ENCODE data around the gene RAB3C. TPM values are rescaled to one million over a fixed set of nuclear protein-coding genes. Genes with fewer than 3 reads are reported as not detected.

Gene RAB3C
- total RNA-seq, 2 donors from 2014 or later: not detected

DNA sequence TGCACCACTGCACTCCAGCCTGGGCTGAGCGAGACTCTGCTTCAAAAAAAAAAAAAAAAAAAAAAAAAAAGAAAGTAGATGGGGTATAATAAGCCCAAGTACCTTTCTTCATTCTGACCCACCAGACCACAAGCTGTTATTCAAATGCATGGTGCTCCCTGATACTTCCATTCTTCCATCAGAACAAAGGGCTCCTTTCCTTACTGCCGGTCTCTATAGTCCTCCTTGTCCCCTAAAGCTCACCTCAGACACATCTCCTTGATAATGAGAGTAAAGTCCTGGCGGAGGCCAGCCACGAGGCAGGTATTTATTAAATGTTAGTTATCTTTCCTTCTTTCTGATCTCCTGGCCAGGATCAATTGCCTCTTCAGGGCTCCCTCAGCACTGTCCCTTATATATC, 162.5 kb downstream of the RAB3C start:
- Mint-ChIP-seq H3K4me3 (no peak overlapping the region), H3K27ac (no peak overlapping the region), H3K9me3 (no peaks in the 10 kb centered on the region), H3K4me1 (no peaks in the 10 kb centered on the region), H3K36me3 (ENCODE audit: low read depth) (no peaks in the 10 kb centered on the region), H3K27me3 (peaks cover 11% of the 10 kb centered on the region)
- ATAC-seq (replicated peaks): no peak

DNA sequence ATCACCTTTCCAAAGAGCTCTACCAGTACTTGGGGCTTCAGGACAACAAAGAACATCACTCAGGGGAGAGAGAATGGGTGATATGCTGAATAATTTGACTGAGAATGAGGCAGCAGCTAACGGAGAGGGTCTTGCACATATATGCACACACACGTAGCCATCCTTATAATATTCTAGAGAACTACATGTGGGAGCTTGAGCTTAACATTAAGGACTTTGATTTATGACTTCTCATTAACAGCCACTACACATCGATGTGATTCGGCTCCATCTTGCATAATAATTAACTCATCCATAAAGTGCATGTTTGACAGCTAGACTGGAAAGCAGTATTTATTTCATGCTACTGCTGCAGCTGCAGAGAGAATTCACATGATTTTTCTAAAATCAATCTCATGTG, 163.4 kb downstream of the RAB3C start:
- ATAC-seq (replicated peaks): no peak
- Mint-ChIP-seq H3K4me3 (no peak overlapping the region), H3K4me1 (peaks cover 4% of the 10 kb centered on the region), H3K27me3 (peaks cover 13% of the 10 kb centered on the region), H3K36me3 (ENCODE audit: low read depth) (no peaks in the 10 kb centered on the region), H3K27ac (no peak overlapping the region), H3K9me3 (no peaks in the 10 kb centered on the region)

DNA sequence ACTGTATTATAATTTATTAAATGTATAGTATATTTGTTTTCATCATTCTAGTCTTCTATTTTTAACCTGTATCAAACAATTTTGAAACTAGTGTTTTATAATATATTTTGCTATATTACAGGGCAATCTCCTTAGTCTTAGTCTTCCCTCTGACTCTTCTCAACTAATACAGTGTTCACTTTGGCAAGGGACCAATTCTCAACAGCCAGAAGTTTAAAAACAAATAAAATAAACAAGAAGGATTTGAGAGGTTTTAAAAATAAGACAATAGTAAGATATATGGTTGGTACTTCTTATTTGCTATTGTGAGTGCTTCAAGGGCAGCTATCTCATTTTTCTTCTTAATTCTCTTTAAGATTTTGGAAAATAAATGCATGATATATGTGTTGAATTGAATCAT, 167.2 kb downstream of the RAB3C start:
- peaks cover 7% of the 10 kb centered on the region for H3K27me3 Mint-ChIP-seq
- ATAC-seq (replicated peaks): no peak
- H3K27ac Mint-ChIP-seq: no peak overlapping the region
- peaks cover 6% of the 10 kb centered on the region for H3K4me1 Mint-ChIP-seq
- no peaks in the 10 kb centered on the region for H3K36me3 Mint-ChIP-seq (ENCODE audit: low read depth)
- no peaks in the 10 kb centered on the region for H3K9me3 Mint-ChIP-seq
- no peak overlapping the region for H3K4me3 Mint-ChIP-seq

DNA sequence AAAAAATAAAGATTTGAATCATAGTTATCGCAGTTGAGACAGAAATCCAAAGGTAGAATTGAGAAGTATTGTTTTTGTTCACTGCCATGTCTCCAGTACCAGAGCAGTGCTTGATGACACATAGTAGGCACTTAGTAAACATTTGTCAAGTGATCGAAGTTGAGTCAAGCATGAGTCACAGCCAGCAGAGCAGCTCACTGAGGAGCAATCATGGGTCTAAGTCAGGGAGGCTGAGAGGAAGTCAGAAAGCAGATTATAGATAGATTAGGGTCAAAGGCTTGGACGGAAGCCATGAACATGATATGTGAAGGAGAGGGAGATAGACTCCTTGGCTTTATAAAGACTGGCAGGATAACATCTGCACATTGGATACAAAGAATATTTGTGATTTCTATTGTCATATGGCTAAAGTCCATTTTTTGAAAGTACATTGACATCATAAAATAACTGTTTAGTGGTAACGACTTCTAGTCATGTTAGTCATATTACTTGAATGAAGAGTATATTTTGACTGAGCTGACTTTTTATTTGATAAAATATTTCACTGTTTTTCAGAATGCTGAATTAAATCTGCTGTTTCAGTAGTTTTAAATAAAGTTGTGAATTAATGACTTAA, 168.5 kb downstream of the RAB3C start:
- Mint-ChIP-seq H3K36me3 (ENCODE audit: low read depth) (no peaks in the 10 kb centered on the region), H3K27ac (peak overlapping the region; percentile 72), H3K27me3 (peaks cover 3% of the 10 kb centered on the region), H3K9me3 (no peaks in the 10 kb centered on the region), H3K4me3 (peak overlapping the region; percentile 35), H3K4me1 (peaks cover 6% of the 10 kb centered on the region)
- ATAC-seq (replicated peaks): peak; percentile 100

DNA sequence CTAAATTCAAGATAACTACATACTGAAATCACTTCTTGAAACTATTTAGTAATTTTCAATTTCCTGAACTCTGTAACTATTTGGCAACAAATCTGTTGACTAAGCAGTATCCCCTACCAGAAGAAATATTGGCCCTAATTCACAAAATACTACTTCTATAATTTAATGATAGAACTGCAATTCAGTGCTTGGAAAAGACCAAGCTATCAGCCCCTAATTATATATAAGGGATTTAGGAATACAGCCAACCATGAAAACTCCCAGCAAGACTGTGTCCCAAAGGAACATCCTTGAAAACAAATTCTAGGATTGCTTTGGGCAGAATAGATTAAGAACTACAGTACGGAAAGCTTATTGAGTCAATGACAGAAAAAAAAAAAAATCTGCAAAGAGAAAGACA, 169.2 kb downstream of the RAB3C start:
- no peak overlapping the region for H3K4me3 Mint-ChIP-seq
- H3K27ac Mint-ChIP-seq: no peak overlapping the region
- no peaks in the 10 kb centered on the region for H3K36me3 Mint-ChIP-seq (ENCODE audit: low read depth)
- no peak for ATAC-seq (replicated peaks)
- peaks cover 3% of the 10 kb centered on the region for H3K27me3 Mint-ChIP-seq
- peaks cover 6% of the 10 kb centered on the region for H3K4me1 Mint-ChIP-seq
- H3K9me3 Mint-ChIP-seq: no peaks in the 10 kb centered on the region

DNA sequence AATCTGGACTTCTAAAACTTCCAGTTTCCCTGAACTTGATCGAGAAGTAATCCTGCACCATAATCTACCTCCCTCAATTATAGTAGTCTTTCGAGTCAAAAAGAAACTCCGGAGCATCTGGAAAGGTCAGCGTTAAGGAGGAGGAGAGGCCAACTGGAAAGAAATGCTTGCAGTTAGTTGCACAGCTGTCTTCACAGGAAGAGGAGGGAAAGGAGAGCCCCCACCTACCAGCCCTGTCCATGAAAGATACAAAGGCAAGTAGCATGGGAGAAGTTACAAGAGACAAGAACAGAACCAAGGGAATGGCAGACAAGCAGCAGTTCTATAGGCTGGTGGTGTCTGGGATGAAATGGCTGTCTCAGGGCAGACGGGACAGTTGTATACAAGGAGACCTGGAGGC, 170.6 kb downstream of the RAB3C start:
- Mint-ChIP-seq H3K27me3 (peaks cover 3% of the 10 kb centered on the region), H3K9me3 (no peaks in the 10 kb centered on the region), H3K36me3 (ENCODE audit: low read depth) (no peaks in the 10 kb centered on the region), H3K4me1 (peaks cover 6% of the 10 kb centered on the region), H3K27ac (no peak overlapping the region), H3K4me3 (no peak overlapping the region)
- no peak for ATAC-seq (replicated peaks)

DNA sequence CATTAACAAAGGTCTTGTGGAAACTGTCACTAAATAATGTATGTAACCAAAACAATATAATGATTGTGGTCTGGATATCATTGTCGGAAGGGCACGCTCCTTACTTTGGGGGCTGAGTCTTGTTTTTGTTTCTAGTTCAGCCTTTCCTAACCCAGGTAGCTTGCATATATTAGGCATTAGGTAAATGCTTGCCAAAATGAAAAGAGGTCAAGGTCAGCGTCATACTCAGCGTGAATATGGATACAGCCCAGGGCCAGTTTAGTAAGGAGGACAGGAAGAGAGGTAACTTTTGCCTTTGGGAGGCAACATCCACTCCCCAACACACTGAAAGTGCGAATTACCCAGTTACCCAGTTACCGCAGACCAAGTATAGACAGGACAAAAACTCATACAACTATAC, 171.4 kb downstream of the RAB3C start:
- Mint-ChIP-seq H3K4me3 (no peak overlapping the region), H3K27ac (no peak overlapping the region), H3K36me3 (ENCODE audit: low read depth) (no peaks in the 10 kb centered on the region), H3K4me1 (peaks cover 6% of the 10 kb centered on the region), H3K27me3 (peaks cover 3% of the 10 kb centered on the region), H3K9me3 (no peaks in the 10 kb centered on the region)
- ATAC-seq (replicated peaks): no peak

DNA sequence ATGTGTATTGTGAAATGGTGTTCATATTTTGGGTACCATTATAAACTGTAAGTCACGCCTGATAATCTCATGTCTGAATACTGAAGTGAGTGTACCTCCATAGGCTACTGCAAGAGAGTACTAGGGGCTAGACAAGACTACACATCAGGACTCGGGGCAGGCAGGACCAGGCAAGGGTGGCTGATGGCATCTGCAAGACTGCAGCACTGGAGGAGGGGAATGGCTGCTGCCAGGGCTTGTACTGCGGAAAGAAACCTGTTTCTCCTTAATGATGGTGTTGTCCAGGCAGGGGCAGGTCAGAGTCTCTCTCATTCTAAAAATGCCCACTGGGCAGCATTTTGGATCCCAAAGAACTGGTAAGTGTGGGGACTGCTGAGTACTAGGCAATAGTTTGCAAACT, 172.5 kb downstream of the RAB3C start:
- Mint-ChIP-seq H3K27ac (no peak overlapping the region), H3K36me3 (ENCODE audit: low read depth) (no peaks in the 10 kb centered on the region), H3K27me3 (peaks cover 3% of the 10 kb centered on the region), H3K9me3 (no peaks in the 10 kb centered on the region), H3K4me3 (no peak overlapping the region), H3K4me1 (peaks cover 16% of the 10 kb centered on the region)
- ATAC-seq (replicated peaks): no peak

DNA sequence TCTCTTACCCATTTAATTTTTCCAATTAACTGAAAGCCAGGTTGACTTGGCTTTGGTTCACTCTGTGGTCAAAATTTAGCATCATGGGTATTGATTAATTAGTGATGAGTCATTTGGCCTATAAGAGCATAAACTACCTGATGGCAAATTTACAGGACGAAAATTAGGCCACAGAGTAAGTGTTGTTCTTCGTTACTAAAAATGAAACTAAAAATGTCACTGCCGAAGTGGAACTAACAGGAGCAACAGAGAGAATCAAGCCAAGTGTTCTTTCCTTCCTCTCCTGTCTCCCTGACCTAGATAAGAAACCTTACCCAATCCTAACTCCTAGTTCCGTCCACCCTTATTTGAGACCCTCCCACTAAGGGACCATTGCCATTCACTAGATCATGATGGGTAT, 176.9 kb downstream of the RAB3C start:
- peak; percentile 69 for ATAC-seq (replicated peaks)
- peak overlapping the region; percentile 77 for H3K4me3 Mint-ChIP-seq
- H3K4me1 Mint-ChIP-seq: peaks cover 28% of the 10 kb centered on the region

DNA sequence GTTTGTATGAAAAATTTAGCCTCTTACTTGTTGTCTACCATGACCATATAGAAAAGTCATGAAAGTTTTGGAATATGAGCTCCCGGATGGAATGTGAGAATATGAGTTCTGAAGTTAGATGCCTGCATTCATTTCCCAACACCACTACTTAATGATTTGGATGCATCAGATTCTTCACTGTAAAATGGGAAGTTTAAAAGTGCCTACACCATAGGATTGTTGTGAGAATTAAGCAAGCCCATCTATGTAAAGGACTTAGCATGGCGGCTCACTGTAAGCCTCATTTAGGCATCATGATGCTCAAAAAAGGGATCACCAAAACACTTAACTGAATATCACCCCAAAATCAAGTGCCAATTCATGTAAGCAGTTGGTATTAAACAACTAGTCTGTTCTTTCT, 177.3 kb downstream of the RAB3C start:
- Mint-ChIP-seq H3K27me3 (no peaks in the 10 kb centered on the region), H3K9me3 (no peaks in the 10 kb centered on the region), H3K4me3 (peak overlapping the region; percentile 77), H3K4me1 (peaks cover 28% of the 10 kb centered on the region), H3K27ac (peak overlapping the region; percentile 85), H3K36me3 (ENCODE audit: low read depth) (no peaks in the 10 kb centered on the region)
- no peak for ATAC-seq (replicated peaks)

More for the DNA sequence above, 176.9 kb downstream of the RAB3C start:
- H3K9me3 Mint-ChIP-seq: no peaks in the 10 kb centered on the region
- H3K27me3 Mint-ChIP-seq: no peaks in the 10 kb centered on the region
- peak overlapping the region; percentile 85 for H3K27ac Mint-ChIP-seq
- no peaks in the 10 kb centered on the region for H3K36me3 Mint-ChIP-seq (ENCODE audit: low read depth)

DNA sequence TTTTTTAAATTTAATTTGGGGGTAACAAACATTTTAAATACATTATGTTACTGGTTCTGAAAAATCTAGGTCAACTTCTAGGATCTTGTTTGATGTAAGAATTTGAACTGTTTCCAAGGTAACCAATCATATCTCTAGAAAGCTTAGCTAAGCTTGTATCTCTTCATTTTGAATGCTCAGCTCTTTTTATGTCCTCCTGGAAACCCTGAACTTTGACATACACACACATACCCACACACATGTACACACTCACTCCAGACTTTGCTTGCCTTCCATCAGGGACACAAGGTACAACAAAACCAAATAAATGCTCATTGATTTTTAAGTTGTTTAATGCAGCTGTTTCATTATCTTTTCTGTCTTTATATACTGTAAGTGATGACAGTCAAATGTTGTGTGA, 178.5 kb downstream of the RAB3C start:
- no peaks in the 10 kb centered on the region for H3K9me3 Mint-ChIP-seq
- H3K27me3 Mint-ChIP-seq: no peaks in the 10 kb centered on the region
- ATAC-seq (replicated peaks): no peak
- H3K27ac Mint-ChIP-seq: peak overlapping the region; percentile 56
- no peaks in the 10 kb centered on the region for H3K36me3 Mint-ChIP-seq (ENCODE audit: low read depth)
- H3K4me3 Mint-ChIP-seq: no peak overlapping the region
- peaks cover 33% of the 10 kb centered on the region for H3K4me1 Mint-ChIP-seq

DNA sequence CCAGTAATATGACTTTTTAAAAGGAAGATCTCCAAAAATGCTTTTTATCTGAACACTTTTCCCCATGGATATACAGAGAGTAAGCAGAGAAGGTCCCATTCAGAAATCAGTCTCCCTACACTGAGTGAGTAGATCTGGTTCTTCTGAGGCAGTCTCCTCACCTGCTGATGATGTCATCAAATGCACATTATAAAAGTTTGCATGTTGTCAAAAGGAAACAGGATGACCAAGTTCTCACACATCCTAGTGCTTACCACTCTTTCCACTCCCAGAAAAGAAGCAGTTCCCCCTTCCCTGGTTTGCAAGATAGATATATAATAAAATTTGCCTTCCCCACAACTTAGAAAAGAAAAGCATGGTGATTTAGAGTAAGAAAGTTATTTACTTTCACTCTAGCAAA, 180.5 kb downstream of the RAB3C start:
- no peak overlapping the region for H3K4me3 Mint-ChIP-seq
- ATAC-seq (replicated peaks): peak; percentile 34
- no peaks in the 10 kb centered on the region for H3K27me3 Mint-ChIP-seq
- no peaks in the 10 kb centered on the region for H3K36me3 Mint-ChIP-seq (ENCODE audit: low read depth)
- H3K27ac Mint-ChIP-seq: no peak overlapping the region
- peaks cover 33% of the 10 kb centered on the region for H3K4me1 Mint-ChIP-seq
- no peaks in the 10 kb centered on the region for H3K9me3 Mint-ChIP-seq

DNA sequence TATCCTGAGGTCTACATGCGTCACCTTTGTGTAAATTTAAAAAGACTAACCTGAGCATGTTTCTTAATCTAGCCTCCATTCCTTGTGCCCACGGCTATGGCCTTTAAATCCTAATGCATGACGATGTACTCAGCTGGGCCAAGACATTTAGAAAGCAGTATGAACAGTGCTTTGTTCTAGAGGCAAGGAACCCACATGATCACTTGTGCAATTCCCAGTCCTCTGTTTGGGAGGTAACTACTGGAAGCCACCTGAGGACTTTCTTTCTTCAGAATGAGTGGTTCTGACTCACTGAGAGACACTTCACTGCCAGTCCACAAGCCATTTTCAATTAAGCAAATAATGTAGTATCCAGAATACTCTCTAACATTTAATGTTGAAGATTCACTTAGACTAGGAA, 181.3 kb downstream of the RAB3C start:
- ATAC-seq (replicated peaks): peak; percentile 46
- H3K4me3 Mint-ChIP-seq: no peak overlapping the region
- no peak overlapping the region for H3K27ac Mint-ChIP-seq
- H3K27me3 Mint-ChIP-seq: no peaks in the 10 kb centered on the region
- H3K9me3 Mint-ChIP-seq: no peaks in the 10 kb centered on the region
- H3K36me3 Mint-ChIP-seq (ENCODE audit: low read depth): no peaks in the 10 kb centered on the region
- peaks cover 33% of the 10 kb centered on the region for H3K4me1 Mint-ChIP-seq

DNA sequence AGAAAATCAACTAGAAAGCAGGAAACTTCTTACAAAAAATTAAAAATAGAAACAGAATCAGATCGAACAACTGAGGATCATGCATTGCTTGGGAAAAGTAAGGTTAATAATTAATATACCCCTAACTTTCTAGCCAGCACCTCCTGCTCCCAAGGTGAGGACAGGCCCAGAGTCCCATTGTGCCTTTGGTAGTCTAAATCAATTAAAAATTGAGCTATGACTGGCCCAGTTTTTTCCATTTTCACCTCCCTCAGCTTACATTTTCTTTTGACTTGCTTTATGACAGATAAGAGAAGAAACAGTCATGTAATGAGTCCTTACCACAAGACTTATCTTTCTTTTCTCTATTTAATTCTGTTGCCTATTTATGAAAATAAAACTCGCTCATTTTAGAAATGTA, 182.2 kb downstream of the RAB3C start:
- ATAC-seq (replicated peaks): peak; percentile 46
- Mint-ChIP-seq H3K9me3 (no peaks in the 10 kb centered on the region), H3K36me3 (ENCODE audit: low read depth) (no peaks in the 10 kb centered on the region), H3K4me1 (peaks cover 26% of the 10 kb centered on the region), H3K27ac (peak overlapping the region; percentile 77), H3K4me3 (no peak overlapping the region), H3K27me3 (no peaks in the 10 kb centered on the region)

DNA sequence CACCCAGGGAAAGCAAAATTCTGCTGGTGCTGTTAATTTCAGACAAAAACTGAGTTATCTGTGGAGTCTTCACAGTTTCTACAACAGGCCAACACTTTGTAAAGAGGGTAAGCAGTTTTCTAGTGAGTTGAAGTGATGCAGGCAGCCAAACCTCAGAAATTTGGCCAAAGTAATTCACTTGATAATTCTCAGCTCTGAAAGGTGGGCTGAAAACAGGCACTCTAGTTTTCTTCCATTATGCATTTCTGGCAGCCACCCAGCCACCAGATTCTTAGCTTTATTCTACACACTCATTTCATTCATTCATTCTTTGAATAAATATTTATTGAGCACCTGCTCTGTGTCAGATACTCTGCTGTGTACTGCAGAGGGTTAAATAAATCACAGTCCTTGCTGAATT, 184.2 kb downstream of the RAB3C start:
- H3K4me1 Mint-ChIP-seq: peaks cover 10% of the 10 kb centered on the region
- no peaks in the 10 kb centered on the region for H3K36me3 Mint-ChIP-seq (ENCODE audit: low read depth)
- no peak for ATAC-seq (replicated peaks)
- peaks cover 1% of the 10 kb centered on the region for H3K27me3 Mint-ChIP-seq
- no peaks in the 10 kb centered on the region for H3K9me3 Mint-ChIP-seq
- H3K27ac Mint-ChIP-seq: no peak overlapping the region
- no peak overlapping the region for H3K4me3 Mint-ChIP-seq

DNA sequence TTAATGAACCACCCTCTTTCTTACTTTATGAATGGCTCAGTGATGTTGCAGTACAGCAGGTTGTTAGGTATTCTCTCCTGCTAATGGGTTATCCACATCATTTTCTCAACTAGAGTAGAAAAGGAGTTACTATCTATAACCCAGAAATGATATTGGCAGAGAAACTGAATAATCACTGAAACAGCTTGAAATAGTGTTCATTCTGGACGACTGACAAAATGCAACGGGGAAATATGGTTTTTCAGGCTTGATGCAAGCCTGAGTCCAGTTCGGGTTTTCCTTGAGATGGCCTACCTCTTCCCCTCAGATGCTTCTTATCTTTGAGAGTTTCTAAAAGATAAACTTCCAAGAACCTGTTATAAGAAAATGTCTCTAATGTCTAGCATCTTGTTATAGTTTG, 187.3 kb downstream of the RAB3C start:
- no peak for ATAC-seq (replicated peaks)
- no peak overlapping the region for H3K4me3 Mint-ChIP-seq
- H3K36me3 Mint-ChIP-seq (ENCODE audit: low read depth): no peaks in the 10 kb centered on the region
- peaks cover 3% of the 10 kb centered on the region for H3K27me3 Mint-ChIP-seq
- no peaks in the 10 kb centered on the region for H3K9me3 Mint-ChIP-seq
- no peak overlapping the region for H3K27ac Mint-ChIP-seq
- peaks cover 8% of the 10 kb centered on the region for H3K4me1 Mint-ChIP-seq

Data from activated T-helper 17 cell treated with anti-CD3 and anti-CD28 coated beads, Interleukin-2, amount 50 U/mL, for 72 hours (primary cell).